GM10266 (cell line): ENCODE measurements around the gene SCUBE1.

Experiments used
- DNase-seq: peaks from one replicate; pipeline ENCODE4 v3.0.0; 2012; ENCODE audit errors: extremely low spot score
- TF ChIP-seq, protein P1 (sequence below): IDR thresholded peaks from 2 replicates; pipeline ENCODE4 v1.5.1; 2012; ENCODE audit warnings: mild to moderate bottlenecking, low read depth; ENCODE audit not compliant: control insufficient read depth, insufficient read depth; ENCODE audit errors: missing control alignments

The SCUBE1 gene

GRCh38 chr22:43207849-43208702 is 135.1 kb downstream of the SCUBE1 start:
- no peak for DNase-seq
- TF ChIP-seq, protein P1, sequence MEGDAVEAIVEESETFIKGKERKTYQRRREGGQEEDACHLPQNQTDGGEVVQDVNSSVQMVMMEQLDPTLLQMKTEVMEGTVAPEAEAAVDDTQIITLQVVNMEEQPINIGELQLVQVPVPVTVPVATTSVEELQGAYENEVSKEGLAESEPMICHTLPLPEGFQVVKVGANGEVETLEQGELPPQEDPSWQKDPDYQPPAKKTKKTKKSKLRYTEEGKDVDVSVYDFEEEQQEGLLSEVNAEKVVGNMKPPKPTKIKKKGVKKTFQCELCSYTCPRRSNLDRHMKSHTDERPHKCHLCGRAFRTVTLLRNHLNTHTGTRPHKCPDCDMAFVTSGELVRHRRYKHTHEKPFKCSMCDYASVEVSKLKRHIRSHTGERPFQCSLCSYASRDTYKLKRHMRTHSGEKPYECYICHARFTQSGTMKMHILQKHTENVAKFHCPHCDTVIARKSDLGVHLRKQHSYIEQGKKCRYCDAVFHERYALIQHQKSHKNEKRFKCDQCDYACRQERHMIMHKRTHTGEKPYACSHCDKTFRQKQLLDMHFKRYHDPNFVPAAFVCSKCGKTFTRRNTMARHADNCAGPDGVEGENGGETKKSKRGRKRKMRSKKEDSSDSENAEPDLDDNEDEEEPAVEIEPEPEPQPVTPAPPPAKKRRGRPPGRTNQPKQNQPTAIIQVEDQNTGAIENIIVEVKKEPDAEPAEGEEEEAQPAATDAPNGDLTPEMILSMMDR: no peak

DNA sequence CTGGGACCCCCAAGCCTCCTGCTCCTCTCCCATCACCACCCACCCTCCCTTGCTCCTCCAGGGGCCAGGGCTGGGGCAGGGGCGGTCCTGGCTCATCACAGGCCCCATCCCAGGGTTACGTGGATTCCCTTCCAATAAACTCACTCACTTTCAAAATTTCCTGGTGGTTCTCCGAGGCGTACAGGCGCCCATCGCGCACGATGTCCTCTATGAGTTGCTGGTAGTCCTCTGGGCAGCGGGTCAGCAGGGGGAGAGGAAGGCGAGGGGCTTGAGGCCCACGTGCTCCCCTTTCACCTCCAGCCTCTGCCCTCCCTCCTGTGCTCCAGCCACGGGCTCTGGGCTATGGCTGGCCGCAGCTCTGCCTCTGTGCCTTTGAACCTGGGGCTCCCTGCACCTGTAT is 135.8 kb downstream of the SCUBE1 start:
- DNase-seq: no peak
- TF ChIP-seq, protein P1: no peak

DNA sequence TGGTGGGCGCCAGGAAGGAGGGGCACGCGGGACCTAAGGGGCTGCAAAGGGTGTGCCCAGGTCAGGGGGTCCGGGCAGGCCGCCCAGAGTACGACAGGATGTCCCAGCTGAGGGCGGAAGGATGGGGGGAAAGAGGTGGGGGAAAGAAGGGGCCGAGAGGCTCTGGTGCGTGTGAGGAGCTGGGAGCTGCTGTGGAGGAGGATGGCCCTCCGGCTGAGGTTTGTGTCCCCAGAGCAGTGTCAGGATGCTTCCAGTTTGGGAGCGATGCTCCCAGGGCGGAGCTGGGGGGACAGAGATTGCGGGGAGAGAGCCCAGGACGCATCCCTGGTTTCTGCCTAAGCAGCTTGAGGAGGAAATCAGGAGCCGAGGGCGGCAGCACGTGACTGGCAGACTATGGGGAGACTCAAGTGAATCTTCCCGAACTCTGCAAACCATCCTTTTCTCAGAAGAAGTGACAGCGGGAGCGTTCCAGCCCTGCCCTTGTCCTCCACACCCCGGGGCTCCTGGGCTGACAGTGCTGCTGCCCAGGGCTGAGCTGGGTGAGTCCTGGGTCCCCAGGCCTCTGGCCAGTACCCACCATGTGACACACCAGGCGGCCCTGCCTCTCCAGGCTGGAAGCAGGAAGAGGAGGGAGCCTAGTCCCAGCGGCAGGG is 136.5 kb downstream of the SCUBE1 start:
- TF ChIP-seq, protein P1: no peak
- DNase-seq: no peak

- TF ChIP-seq, protein P1: no peak
- no peak for DNase-seq
Measured at GRCh38 chr22:43205748-43206508, 137.2 kb downstream of the SCUBE1 start.

- TF ChIP-seq, protein P1: no peak
- no peak for DNase-seq
Measured at GRCh38 chr22:43205261-43205691, 137.9 kb downstream of the SCUBE1 start.

GRCh38 chr22:43203471-43203981 is 139.6 kb downstream of the SCUBE1 start:
- no peak for DNase-seq
- TF ChIP-seq, protein P1: no peak
